HepG2 (cell line): ENCODE data around the gene SLC9A9.

Experiments
- CBX2 ChIP-seq, 2 experiments: fragments of 200-600 bp in 1 of 2; sonication (generic); formaldehyde crosslinking in 1 of 2; IDR thresholded peaks; 2 replicates each; pipeline versions ENCODE4 v1.7.0 to v1.8.1; 2018 to 2022; ENCODE audit warnings: low read depth in 2 of 2, low read length in 1 of 2, mild to moderate bottlenecking in 1 of 2, missing genetic modification reagents in 1 of 2
- CTCF ChIP-seq: sonication (generic); formaldehyde crosslinking; IDR thresholded peaks from 2 replicates; pipeline ENCODE4 v1.5.0; 2020; ENCODE audit warnings: mild to moderate bottlenecking, missing genetic modification reagents, moderate library complexity
- EZH2 ChIP-seq: conservative IDR thresholded peaks from 2 replicates; pipeline ENCODE4 v1.6.1; 2012; ENCODE audit warnings: mild to moderate bottlenecking, low read depth, low read length, moderate library complexity
- NCOA2 ChIP-seq: sonication (generic); formaldehyde crosslinking; IDR thresholded peaks from 2 replicates; pipeline ENCODE4 v1.8.0; 2022; ENCODE audit warnings: inconsistent platforms
- NFE2L1 ChIP-seq: sonication (generic); formaldehyde crosslinking; IDR thresholded peaks from 2 replicates; pipeline ENCODE4 v1.4.0; 2020; ENCODE audit warnings: missing genetic modification reagents, mild to moderate bottlenecking, borderline replicate concordance
- RFX5 ChIP-seq: IDR thresholded peaks from 2 replicates; pipeline ENCODE4 v1.6.1; 2011; ENCODE audit warnings: low read depth, low read length, improper control_type of control experiment
- SP1 ChIP-seq, 2 experiments: fragments of 450-650 bp in 1 of 2; sonication (generic) in 1 of 2; formaldehyde crosslinking in 1 of 2; IDR thresholded peaks; 2 replicates each; pipeline versions ENCODE4 v1.4.0 to v1.6.1; 2016 to 2020; ENCODE audit warnings: missing genetic modification reagents in 1 of 2
- U2AF1 ChIP-seq: fragments of 200-400 bp; formaldehyde crosslinking; optimal IDR thresholded peaks from 2 replicates; pipeline ENCODE3; 2017; ENCODE audit warnings: mild to moderate bottlenecking, low read depth, low read length
- ZBTB20 ChIP-seq: sonication (generic); formaldehyde crosslinking; IDR thresholded peaks from 2 replicates; pipeline ENCODE4 v1.8.1; 2023; ENCODE audit warnings: missing genetic modification reagents, low read depth, mild to moderate bottlenecking, borderline replicate concordance
- ZBTB38 ChIP-seq: sonication (generic); formaldehyde crosslinking; IDR thresholded peaks from 2 replicates; pipeline ENCODE4 v1.5.1; 2020; ENCODE audit warnings: mild to moderate bottlenecking, missing genetic modification reagents
- ZNF547 ChIP-seq: sonication (generic); formaldehyde crosslinking; IDR thresholded peaks from 2 replicates; pipeline ENCODE4 v1.5.1; 2020; ENCODE audit warnings: mild to moderate bottlenecking, missing genetic modification reagents

DNA sequence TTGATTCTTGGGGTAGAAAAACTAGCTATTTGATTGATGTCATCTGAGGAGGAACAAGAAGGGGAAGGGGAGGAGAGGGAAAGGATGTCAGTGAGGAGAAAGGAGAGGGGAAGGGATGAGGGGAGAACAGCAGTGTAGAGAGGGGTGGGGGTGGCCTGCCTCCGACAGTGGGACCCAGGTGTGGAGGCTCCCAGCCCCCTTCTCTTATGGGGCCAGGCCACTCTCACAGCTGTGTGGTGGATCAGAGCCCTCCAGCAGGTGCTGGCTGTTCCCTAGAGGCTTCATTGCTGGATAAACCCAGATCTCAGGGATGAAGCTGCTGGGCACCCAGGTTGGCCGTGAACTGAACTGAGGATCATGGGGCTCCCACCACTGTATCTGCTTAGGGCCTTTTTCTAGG is 464.2 kb downstream of the SLC9A9 start:
- no peak for TF ChIP-seq SP1 (IDR thresholded peaks at IDR 0.05)
- no peak for TF ChIP-seq SP1 (CRISPR knock-in tag; IDR thresholded peaks at IDR 0.05)
- TF ChIP-seq CBX2 (IDR thresholded peaks at IDR 0.05; ENCODE audit: low read depth, low read length) = no peak
- no peak for TF ChIP-seq CBX2 (CRISPR knock-in tag; IDR thresholded peaks at IDR 0.05; ENCODE audit: low read depth)
- TF ChIP-seq EZH2 = no peak
- no peak for TF ChIP-seq ZNF547 (CRISPR knock-in tag)
- no peak for TF ChIP-seq NCOA2 (CRISPR knock-in tag)
- TF ChIP-seq ZBTB38 (CRISPR knock-in tag) = no peak
- no peak for TF ChIP-seq CTCF (CRISPR knock-in tag)
- TF ChIP-seq NFE2L1 = no peak
- TF ChIP-seq RFX5 = no peak
- no peak for TF ChIP-seq ZBTB20 (CRISPR knock-in tag)
- no peak for TF ChIP-seq U2AF1
